GM12873 (cell line): Measurements from ENCODE around the gene FAM13A.

Experiments used
- CTCF ChIP-seq: IDR thresholded peaks from 2 replicates; pipeline ENCODE4 v1.5.1; 2012; ENCODE audit warnings: low read depth, mild to moderate bottlenecking, moderate library complexity, low read length, control low read depth; ENCODE audit not compliant: insufficient read depth; ENCODE audit errors: missing control alignments

The FAM13A gene

DNA sequence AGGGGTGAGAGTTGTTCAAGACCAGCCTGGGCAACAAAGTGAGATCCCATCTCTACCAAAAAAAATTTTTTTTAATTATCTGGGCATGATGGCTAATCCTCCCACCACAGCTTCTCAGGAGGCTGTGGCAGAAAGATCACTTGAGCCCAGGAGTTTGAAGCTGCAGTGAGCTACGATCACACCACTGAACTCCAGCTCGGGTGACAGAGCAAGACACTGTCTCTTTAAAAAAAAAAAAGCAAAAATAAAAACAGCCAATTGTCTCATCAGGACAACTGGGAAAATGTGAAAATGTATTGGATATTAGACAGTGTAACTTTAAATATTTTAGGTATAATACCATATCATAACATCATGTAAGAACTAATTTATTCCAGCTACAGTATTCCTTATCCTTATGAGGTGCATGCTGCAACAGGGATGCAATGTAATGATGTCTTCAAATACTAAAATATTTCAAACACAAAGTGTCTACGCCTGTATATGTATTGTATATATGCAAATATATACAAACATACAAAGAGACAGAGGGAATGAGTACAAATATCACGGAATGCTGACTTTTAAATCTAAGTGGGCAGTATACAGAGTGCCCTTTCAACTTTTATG, 17.2 kb downstream of the FAM13A start:
- TF ChIP-seq CTCF = no peak

DNA sequence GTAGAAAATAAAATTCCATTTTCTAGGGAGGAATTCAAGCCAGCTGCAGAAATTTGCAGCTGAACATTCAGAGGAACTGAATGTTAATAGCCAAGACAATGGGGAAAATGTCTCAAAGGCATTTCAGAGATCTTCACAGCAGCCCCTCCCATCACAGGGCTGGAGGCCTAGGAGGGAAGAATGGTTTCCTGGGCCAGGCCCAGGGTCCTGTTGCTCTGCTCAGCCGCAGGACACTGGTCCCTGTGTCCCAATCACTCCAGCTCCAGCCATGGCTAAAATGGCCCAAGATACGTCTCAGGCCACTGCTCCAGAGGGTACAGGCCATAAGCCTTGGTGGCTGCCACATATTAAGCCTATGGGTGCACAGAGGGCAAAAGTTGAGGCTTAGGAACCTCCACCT, 20.4 kb downstream of the FAM13A start:
- TF ChIP-seq CTCF = no peak

- no peak for TF ChIP-seq CTCF
These were observed 25.7 kb downstream of the FAM13A start for GRCh38 chr4:89031272-89031671.

DNA sequence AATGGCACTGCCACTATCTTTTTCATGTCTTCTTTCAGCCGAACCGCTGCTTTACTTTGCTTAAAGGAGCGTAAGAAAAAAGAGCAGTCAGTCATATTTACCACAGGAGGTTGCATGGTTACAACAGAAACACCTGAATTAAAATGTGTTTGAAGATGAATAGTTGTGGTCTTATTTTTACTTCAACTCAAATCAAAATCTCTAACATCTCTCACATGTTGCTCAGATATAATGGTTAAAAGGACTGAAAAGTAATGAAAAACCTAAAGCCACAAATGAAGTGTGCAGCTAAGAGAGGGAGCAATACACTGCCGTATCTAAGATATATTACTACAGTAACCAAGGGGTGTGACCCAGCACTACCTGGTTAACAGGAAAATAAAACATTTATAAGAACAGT, 27.4 kb downstream of the FAM13A start:
- TF ChIP-seq CTCF = no peak

DNA sequence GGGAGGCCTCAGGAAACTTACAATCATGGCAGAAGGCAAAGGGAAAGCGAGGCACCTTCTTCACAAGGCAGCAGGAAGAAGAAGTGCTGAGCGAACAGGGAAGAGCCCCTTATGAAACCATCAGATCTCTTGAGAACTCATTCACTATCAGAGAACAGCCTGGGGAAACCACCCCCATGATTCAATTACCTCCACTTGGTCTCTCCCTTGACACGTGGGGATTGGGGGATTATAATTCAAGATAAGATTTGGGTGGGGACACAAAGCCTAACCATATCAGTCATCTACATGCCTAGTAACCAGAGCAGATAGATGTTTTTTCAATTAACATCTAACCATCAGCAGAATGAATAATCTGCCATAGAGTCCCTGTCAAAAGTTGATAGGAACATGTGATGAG, 30.4 kb downstream of the FAM13A start:
- no peak for TF ChIP-seq CTCF

DNA sequence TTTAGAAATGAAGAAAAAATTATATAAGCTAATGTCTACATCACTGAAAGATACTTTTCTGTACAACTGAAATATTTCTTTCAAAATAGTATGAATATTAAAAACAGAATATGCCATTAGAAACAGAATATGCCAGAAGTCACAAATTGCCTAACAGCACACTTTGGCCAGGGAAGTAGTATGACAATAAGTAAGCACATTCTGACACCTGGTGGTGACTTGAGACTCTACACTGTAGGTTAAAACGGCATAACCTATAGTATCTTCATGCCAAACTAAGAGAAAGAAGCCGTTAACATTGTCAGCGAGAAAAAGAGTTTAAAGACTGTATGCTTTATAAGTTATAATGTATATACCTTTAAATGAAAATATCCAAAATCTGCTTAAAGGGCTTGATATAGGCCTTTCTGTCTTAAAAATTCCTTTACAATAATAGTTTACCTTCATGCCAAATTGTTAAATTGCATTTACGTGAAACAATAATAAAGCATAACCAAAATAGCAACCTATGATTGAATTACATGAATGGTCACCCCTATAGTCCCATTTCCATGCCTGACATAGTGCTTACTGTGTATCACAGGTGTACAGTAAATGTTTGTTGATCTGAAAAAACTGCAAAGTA, 32.8 kb downstream of the FAM13A start:
- peak; percentile 72 for TF ChIP-seq CTCF

DNA sequence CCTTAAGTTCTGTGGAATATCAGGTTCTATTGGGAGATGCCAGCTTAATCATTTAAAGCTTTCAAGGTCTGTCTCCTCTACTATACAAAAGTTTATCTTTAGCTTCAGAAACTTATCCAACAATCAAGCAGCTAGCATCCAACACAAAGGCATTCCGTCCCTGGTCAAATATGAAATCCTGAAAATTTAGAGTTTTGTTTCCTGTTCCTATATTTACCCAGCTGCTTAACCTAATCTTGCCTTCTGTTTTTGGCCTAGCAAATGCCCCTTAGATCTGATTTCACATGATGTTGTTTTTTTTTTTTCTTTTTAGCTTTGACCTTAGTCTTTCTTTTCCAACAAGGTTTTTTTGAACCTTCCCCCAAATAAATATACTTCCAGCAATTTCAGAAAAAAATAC, 33.8 kb downstream of the FAM13A start:
- TF ChIP-seq CTCF = no peak
